ENCODE results near the gene LRRC45.
"Not testable (repeated sequence)": the region's sequence is repeated elsewhere in the genome, so short reads cannot be mapped to it uniquely, and the experiment has no call there.

LRRC45 gene

GRCh38 chr17:82022981-82023446 is at the start of gene LRRC45:
LRRC45 (plus strand) TSS chr17:82023305; CDS start chr17:82023644, 339 bp downstream.
- peak; percentile 100 for DNase-seq

- no peak for DNase-seq
Observed at GRCh38 chr17:81973432-81973831, 49.7 kb upstream of the LRRC45 start.

DNA sequence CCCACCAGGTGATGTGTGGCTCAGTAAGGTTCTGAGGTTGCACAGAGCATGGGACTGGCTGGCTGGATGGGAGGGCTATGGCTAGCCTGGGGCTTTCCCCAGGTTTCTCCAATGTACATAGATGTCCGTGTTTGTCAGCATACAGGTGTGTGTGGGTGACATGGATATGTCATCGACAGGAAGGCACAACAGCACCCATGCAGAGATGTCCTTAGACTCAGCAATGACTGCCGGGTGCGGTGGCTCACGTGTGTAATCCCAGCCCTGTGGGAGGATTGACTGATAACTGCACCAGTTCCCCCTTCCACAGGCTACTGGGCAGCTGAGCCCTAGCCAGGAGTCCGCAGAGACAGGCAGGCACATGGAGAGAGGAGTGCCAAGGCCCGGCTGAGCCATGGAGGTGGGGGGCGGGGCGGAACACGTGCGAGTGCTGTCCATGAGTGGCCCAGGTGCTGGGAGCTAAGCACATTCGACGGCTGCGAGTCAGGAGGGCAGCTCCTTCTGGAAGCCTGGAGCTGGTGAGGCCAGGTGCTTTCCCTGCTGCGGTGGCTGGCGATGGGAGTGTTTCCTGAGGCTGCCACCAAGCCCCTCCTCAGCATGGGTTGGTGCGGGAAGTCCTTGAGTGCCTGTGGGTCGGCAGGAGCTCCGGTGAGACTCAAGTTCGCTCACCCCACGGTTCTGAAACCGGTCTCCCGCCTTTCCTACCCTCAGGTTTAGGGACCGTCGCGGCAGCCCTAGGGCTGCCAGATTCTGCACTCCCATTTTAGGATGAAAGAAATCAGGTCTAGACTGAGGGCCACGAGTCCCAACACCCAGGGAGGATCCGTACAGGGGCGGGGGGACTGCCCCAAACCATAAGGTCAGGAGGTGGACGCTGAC is 46.5 kb upstream of the LRRC45 start:
- no peak for DNase-seq

DNA sequence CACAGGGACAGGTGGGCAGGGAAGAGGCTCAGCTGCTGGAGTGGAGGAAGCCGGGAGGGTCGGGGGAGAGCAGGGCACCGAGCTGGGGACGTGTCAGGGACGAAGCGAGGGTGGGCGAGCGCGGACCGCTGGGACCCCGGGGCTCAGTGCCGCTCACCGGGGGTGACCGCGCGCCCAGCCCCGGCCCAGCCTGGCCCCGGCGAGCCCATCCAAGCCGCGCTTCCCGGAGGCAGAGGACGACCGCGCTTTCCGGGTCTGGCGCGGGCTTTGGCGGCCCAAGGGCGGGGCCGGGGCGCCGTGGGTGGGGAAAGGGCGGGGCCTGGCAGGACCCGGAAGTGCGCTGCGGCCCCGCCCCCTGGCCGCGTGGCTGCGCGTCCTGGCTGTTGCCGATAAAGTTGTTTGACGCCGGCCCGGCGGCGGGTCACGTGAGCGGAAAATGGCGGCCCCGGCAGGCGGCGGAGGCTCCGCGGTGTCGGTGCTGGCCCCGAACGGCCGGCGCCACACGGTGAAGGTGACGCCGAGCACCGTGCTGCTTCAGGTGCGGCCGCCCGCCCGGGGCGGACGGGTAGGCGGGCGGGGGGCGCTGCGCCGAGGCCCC is 45.8 kb upstream of the LRRC45 start, which contains the start of gene ASPSCR1:
ASPSCR1 (plus strand) TSS at position 419 of the 598 bp plus-strand sequence; CDS start at position 437, 18 bp downstream.
- DNase-seq: peak; percentile 83 to 89

- no peak for DNase-seq
Observed at GRCh38 chr17:81978524-81979298, 44.4 kb upstream of the LRRC45 start.

DNA sequence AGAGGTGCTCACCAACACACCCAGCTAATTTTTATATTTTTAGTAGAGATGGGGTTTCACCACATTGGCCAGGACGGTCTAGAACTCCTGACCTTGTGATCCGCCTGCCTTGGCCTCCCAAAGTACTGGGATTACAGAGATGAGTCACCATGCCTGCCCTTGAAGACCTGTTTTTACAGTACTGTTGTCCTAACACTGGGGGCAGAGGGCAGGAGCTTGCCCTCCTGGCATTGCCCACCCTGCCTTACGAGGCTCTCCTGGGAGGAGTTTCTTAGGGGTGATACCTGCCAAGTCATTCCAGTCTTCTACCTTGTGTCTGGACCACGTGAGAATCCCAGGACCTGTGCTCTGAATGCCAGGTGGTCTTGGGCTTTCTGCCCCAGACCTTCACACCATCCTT is 43.0 kb upstream of the LRRC45 start:
- DNase-seq: no peak

GRCh38 chr17:81980707-81981343 is 42.3 kb upstream of the LRRC45 start:
- DNase-seq: no peak

- not testable (repeated sequence) for DNase-seq
Observed at GRCh38 chr17:81981511-81981910, 41.6 kb upstream of the LRRC45 start.

DNA sequence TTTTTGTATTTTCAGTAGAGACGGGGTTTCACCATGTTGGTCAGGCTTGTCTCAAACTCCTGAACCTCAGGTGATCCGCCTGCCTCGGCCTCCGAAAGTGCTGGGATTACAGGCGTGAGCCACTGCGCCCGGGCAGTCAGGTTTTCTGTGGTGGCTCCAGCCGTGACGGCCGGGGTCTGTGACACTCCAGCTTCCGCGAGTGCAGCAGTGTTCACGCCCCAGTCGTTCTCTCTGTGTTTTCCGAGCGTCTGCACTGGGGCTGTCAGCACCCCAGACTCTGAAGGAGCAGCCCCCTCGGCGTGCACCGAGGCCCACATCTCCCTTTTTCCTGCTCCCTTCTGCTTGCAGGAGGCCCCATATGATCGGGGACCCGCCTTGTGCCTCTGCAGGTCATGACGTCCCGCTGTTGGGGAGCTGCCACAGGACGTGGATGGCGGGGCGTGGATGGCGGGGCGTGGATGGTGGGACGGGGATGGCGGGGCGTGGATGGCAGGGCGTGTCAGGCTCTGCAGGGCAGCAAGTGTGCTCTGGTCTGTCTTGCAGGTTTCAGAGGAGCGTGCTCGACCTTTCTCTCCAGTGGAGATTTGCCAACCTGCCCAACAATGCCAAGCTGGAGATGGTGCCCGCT is 40.0 kb upstream of the LRRC45 start:
- DNase-seq: no peak

GRCh38 chr17:81983639-81984373 is 39.3 kb upstream of the LRRC45 start:
- DNase-seq: no peak

DNA sequence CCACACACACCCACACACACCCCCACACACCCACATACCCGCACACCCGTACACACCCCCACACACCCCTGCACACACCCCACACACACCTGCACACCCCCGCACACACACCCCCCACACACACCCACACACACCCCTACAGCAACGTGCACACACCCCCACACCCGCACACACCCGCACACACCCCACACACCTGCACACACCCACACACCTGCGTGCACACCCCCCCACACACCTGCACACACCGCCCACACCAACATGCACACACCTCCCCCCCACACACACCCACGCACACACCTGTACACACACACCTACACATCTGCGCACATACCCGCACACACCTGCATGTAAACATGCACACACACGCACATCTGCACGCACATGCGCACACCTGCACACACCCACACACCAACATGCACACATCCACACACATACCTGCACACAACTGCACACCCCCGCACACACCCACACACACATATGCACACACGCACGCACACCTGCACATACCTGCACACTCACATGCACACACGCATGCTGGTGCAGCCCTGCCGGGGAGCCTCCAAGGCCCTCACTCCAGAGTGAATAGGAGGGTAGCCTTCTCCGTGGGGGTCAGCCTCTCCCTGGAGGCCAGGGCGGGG is 38.2 kb upstream of the LRRC45 start:
- DNase-seq: no peak

DNA sequence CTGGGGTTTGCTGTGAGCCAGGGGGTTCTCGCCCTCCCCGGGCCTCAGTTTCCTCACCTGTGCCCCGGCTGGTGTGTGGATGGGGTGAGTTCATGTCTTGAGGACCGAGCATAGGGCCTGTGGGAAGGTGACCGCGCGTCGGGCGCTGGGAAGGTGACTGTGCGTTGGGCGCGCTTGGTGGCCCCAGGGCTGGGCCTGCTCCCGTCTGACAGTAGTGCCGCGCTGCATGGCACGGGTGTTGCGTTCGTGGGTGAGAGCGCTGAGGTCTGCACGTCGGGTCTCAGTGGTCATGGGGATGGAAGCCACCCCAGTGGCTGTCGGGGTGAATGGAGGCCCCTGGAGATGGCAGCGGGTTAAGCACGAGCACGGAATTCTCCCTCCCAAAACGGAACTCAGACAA is 36.5 kb upstream of the LRRC45 start:
- no peak for DNase-seq

GRCh38 chr17:81987161-81987770 is 35.8 kb upstream of the LRRC45 start:
- no peak for DNase-seq

DNA sequence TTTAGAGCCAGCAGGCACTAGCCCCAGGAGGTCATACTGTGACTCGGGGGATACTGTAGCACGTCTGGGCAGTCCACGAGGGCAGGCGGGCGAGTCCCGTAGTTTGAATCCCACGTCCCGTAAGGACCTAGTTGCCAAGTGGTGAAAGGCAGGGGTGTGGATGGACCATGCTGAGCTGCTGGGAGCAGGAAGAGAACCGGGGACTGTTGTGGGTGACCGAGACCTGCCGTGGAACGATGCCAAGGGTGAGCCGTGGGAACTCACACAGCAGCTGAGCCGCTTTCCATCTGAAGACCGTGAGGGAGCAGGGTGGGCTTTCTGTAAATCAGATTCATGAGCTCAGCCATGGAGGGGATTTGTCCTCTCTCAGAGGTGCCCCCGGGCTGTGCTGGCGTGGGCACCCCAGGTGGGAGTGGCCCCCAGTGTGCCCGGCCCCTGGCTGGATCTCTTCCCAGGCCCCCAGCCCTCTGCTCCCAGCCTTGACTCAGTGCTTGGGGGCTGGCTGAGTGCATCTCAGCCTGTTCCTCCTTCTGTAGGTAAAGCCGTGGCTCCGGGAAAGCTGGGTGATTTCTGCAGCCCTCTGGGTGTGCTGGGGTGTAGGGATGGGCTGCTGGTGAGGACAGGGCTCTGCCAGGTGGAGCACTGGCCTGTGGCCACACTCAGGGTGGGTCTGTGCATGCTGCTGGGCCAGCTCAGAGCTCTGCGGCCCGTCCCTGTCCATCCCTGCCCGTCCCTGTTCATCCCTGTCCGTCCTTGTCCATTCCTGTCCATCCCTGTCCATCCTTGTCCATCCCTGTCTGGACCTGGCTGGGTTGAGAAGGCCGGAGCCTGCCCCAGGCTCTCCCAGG is 32.0 kb upstream of the LRRC45 start:
- no peak for DNase-seq

GRCh38 chr17:81991684-81992305 is 31.3 kb upstream of the LRRC45 start:
- no peak for DNase-seq

DNA sequence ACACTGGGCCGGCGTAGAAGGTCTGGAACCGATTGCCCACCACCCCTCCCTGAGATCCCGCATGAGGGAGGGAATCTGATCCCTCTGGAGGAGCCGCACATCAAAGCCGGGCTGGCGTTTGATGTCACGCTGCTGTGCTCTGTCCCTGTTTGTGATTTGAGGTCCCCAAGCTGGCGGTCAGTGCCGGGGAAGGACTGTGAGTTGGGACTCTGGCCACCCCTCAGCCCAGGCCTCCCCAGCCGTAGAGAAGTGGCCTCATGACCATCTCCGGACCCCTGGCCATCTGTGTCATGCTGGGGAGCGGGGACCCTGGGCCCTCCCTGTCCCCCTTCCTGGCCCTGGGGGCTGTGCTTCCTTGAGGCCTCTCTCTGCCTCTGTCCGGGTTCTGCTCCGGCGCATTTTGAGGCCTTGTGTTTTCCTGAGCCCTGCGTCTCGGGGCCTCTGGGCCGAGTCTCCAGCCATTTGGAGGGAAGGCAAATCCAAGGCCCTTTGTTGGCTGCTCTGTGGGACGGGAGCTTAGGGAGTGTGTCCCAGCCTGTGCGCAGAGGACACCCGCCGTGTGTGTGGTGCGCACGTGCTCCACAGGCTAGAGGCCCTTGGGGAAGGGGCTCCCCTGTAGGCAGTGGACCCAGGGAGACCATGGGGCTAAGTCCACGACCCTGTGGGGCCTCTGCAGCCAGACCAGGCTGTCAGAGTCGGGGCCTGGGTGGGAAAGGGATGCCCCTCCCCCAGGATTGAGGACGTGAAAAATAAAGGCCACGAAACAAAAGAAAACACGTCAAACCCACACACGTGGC is 30.6 kb upstream of the LRRC45 start:
- DNase-seq: no peak

DNA sequence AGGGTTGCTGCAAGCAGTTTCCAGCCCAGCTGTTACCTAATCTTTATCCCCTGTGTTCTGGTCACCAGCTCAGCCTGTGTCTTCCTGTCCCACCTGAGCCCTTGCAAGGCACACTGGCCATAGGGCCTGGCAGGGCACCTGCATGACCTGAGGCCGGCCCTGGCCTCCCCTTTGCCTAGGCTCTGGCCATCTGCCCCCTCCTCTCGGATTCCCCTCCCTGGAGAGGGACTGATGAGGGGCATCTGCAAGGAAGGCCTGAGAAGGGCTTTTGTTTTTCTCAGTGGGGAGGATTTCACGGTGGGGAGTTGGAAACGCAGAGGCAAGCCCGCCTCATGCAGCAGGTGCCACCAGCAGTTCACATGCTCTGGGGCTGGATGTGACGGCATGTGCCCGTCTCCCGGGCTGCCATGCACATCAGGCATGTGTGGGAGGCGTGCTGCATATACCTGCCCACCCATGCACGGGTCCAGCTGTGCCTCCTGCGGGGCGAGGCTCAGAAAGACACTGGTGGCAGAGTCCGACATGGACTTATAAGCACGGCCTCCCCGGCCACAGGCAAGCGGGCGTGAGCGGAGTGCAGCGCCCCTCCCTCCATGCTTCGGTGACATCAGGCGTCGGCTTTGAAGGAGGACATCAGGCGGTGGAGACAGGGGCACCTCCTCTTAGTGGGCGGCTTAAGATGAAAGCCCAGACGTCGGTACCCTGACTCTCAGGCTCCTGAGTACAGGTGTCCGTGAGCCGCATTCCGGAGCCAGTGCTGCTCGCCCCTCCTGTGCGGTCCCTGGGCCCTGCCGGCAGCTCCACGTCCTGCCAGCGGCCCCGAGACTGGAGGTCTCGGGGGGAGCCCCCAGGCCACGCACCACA is 29.1 kb upstream of the LRRC45 start:
- no peak for DNase-seq

All from AML-193 (cell line).